RKO (cell line): ENCODE results near the gene ARHGEF9.
A peak's percentile ranks its signal among the peaks of the same experiment; 100 is the strongest.

Experiments used
- DNase-seq: peaks from one replicate; pipeline ENCODE4 v3.0.0-alpha.2; 2016; ENCODE audit warnings: low spot score

The ARHGEF9 gene

GRCh38 chrX:63746278-63746677 lies 38.7 kb downstream of the ARHGEF9 start:
- DNase-seq = no peak

- DNase-seq = no peak
Measured at GRCh38 chrX:63744850-63745394, 40.1 kb downstream of the ARHGEF9 start.

GRCh38 chrX:63743596-63743995 lies 41.4 kb downstream of the ARHGEF9 start:
- DNase-seq = no peak

- DNase-seq = no peak
Measured at GRCh38 chrX:63740382-63740781, 44.6 kb downstream of the ARHGEF9 start.

GRCh38 chrX:63739885-63740284 lies 45.1 kb downstream of the ARHGEF9 start:
- DNase-seq = no peak

GRCh38 chrX:63738696-63739095 lies 46.3 kb downstream of the ARHGEF9 start:
- no peak for DNase-seq

- DNase-seq = no peak
Measured at GRCh38 chrX:63737131-63737921, 47.7 kb downstream of the ARHGEF9 start.

- DNase-seq = no peak
Measured at GRCh38 chrX:63735882-63736281, 49.1 kb downstream of the ARHGEF9 start.

GRCh38 chrX:63720293-63720692 lies 64.7 kb downstream of the ARHGEF9 start:
- no peak for DNase-seq

GRCh38 chrX:63719633-63720032 lies 65.4 kb downstream of the ARHGEF9 start:
- no peak for DNase-seq

GRCh38 chrX:63718010-63718694 lies 66.9 kb downstream of the ARHGEF9 start:
- DNase-seq = no peak

GRCh38 chrX:63713526-63713925 lies 71.5 kb downstream of the ARHGEF9 start:
- DNase-seq = no peak

GRCh38 chrX:63708801-63709200 lies 76.2 kb downstream of the ARHGEF9 start:
- no peak for DNase-seq

GRCh38 chrX:63702556-63702955 lies 82.5 kb downstream of the ARHGEF9 start:
- no peak for DNase-seq

- DNase-seq = peak; percentile 68
Measured at GRCh38 chrX:63686878-63687714, 97.9 kb downstream of the ARHGEF9 start.

GRCh38 chrX:63680423-63680822 lies 104.6 kb downstream of the ARHGEF9 start:
- no peak for DNase-seq

- no peak for DNase-seq
Measured at GRCh38 chrX:63679432-63679831, 105.6 kb downstream of the ARHGEF9 start.

GRCh38 chrX:63675716-63676115 lies 109.3 kb downstream of the ARHGEF9 start:
- DNase-seq = no peak

GRCh38 chrX:63673896-63674295 lies 111.1 kb downstream of the ARHGEF9 start:
- DNase-seq = no peak

GRCh38 chrX:63664741-63665140 lies 120.3 kb downstream of the ARHGEF9 start:
- no peak for DNase-seq

- DNase-seq = no peak
Measured at GRCh38 chrX:63664083-63664482, 120.9 kb downstream of the ARHGEF9 start.

- DNase-seq = no peak
Measured at GRCh38 chrX:63661676-63662075, 123.3 kb downstream of the ARHGEF9 start.
